ENCODE measurements around the gene NADSYN1.

- TF ChIP-seq CTCF (IDR thresholded peaks at IDR 0.05) (no peak), POLR2A (IDR thresholded peaks at IDR 0.05) (no peak), POLR2AphosphoS5 (IDR thresholded peaks at IDR 0.05) (no peak), EP300 (IDR thresholded peaks at IDR 0.05) (no peak)
These were observed 10.6 kb downstream of the NADSYN1 start for GRCh38 chr11:71463331-71464211.

Data from stomach (tissue), 4 donors.